Muscle layer of duodenum (tissue), 2 donors: ENCODE measurements around the gene HOXD8.

Experiments
- H3K27ac ChIP-seq: one replicate; pipeline ENCODE4 v1.7.0; 2013; ENCODE audit warnings: mild to moderate bottlenecking, low read length
- H3K27me3 ChIP-seq: one replicate; pipeline ENCODE4 v1.7.0; 2013; ENCODE audit warnings: low read depth, mild to moderate bottlenecking, control low read depth, low read length
- H3K36me3 ChIP-seq, 2 donors: one replicate each; pipeline ENCODE4 v1.7.0; 2013; ENCODE audit warnings: low read length in 2 of 2, control low read depth in 1 of 2, mild to moderate bottlenecking in 1 of 2; ENCODE audit not compliant: insufficient read depth in 2 of 2, control insufficient read depth in 1 of 2
- H3K4me1 ChIP-seq, 2 donors: one replicate each; pipeline ENCODE4 v1.7.0; 2013; ENCODE audit warnings: low read length in 2 of 2, mild to moderate bottlenecking in 2 of 2, control low read depth in 1 of 2, moderate library complexity in 1 of 2; ENCODE audit not compliant: insufficient read depth in 2 of 2, control insufficient read depth in 1 of 2
- H3K4me3 ChIP-seq, 2 donors: one replicate each; pipeline ENCODE4 v1.7.0; 2013; ENCODE audit warnings: low read length in 2 of 2, low read depth in 1 of 2, mild to moderate bottlenecking in 1 of 2
- H3K9me3 ChIP-seq, 2 donors: one replicate each; pipeline ENCODE4 v1.7.0; 2013; ENCODE audit warnings: low read length in 2 of 2, control low read depth in 1 of 2, mild to moderate bottlenecking in 1 of 2; ENCODE audit not compliant: control insufficient read depth in 1 of 2
- donor health status: healthy.

The HOXD8 gene

GRCh38 chr2:176178757-176179295, 49.3 kb downstream of the HOXD8 start:
- Histone ChIP-seq H3K4me3 (peak overlapping the region in 1 of 2 donors; percentile 46), H3K9me3 (no peaks in the 10 kb centered on the region), H3K27me3 (peaks cover 52% of the 10 kb centered on the region), H3K4me1 (peaks cover 0 to 12% of the 10 kb centered on the region in 2 donors), H3K27ac (no peak overlapping the region), H3K36me3 (no peaks in the 10 kb centered on the region)

- Histone ChIP-seq H3K27me3 (peaks cover 33% of the 10 kb centered on the region), H3K9me3 (no peaks in the 10 kb centered on the region), H3K27ac (no peak overlapping the region), H3K4me1 (peaks cover 0 to 12% of the 10 kb centered on the region in 2 donors), H3K36me3 (no peaks in the 10 kb centered on the region), H3K4me3 (no peak overlapping the region)
These were observed 52.0 kb downstream of the HOXD8 start for GRCh38 chr2:176181551-176181950.
